ENCODE data around the gene GGT5.

- TF ChIP-seq CTCF (IDR thresholded peaks at IDR 0.05; ENCODE audit: low read depth, low read length, missing input control) = no peak
- TF ChIP-seq FOXA1 (IDR thresholded peaks at IDR 0.05) = no peak
- TF ChIP-seq GABPA (IDR thresholded peaks at IDR 0.05 in 1 of 2, conservative IDR thresholded peaks at IDR 0.05 in 1 of 2) = no peak
- no peak for TF ChIP-seq TAF1 (conservative IDR thresholded peaks at IDR 0.05)
- no peak for TF ChIP-seq YY1 (IDR thresholded peaks at IDR 0.05)
- no peak for TF ChIP-seq FOXA2 (IDR thresholded peaks at IDR 0.05)
- no peak for TF ChIP-seq REST (IDR thresholded peaks at IDR 0.05)
- no peak for TF ChIP-seq EGR1 (IDR thresholded peaks at IDR 0.05; ENCODE audit: low read depth in 2 of 2)
- no peak for TF ChIP-seq RAD21 (IDR thresholded peaks at IDR 0.05)
Observed at GRCh38 chr22:24176040-24176439, 68.8 kb downstream of the GGT5 start.

All from liver (tissue), 3 donors.